ELR (cell line): ENCODE measurements around the gene PATJ.
A peak's percentile ranks its signal among the peaks of the same experiment; 100 is the strongest.
"Not testable (repeated sequence)": the region's sequence is repeated elsewhere in the genome, so short reads cannot be mapped to it uniquely, and the experiment has no call there.

Experiments
- DNase-seq: peaks from one replicate; pipeline ENCODE4 v3.0.0-alpha.2; 2015; ENCODE audit warnings: low read depth

PATJ gene, protein sequence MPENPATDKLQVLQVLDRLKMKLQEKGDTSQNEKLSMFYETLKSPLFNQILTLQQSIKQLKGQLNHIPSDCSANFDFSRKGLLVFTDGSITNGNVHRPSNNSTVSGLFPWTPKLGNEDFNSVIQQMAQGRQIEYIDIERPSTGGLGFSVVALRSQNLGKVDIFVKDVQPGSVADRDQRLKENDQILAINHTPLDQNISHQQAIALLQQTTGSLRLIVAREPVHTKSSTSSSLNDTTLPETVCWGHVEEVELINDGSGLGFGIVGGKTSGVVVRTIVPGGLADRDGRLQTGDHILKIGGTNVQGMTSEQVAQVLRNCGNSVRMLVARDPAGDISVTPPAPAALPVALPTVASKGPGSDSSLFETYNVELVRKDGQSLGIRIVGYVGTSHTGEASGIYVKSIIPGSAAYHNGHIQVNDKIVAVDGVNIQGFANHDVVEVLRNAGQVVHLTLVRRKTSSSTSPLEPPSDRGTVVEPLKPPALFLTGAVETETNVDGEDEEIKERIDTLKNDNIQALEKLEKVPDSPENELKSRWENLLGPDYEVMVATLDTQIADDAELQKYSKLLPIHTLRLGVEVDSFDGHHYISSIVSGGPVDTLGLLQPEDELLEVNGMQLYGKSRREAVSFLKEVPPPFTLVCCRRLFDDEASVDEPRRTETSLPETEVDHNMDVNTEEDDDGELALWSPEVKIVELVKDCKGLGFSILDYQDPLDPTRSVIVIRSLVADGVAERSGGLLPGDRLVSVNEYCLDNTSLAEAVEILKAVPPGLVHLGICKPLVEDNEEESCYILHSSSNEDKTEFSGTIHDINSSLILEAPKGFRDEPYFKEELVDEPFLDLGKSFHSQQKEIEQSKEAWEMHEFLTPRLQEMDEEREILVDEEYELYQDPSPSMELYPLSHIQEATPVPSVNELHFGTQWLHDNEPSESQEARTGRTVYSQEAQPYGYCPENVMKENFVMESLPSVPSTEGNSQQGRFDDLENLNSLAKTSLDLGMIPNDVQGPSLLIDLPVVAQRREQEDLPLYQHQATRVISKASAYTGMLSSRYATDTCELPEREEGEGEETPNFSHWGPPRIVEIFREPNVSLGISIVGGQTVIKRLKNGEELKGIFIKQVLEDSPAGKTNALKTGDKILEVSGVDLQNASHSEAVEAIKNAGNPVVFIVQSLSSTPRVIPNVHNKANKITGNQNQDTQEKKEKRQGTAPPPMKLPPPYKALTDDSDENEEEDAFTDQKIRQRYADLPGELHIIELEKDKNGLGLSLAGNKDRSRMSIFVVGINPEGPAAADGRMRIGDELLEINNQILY (N-terminal part only)

DNA sequence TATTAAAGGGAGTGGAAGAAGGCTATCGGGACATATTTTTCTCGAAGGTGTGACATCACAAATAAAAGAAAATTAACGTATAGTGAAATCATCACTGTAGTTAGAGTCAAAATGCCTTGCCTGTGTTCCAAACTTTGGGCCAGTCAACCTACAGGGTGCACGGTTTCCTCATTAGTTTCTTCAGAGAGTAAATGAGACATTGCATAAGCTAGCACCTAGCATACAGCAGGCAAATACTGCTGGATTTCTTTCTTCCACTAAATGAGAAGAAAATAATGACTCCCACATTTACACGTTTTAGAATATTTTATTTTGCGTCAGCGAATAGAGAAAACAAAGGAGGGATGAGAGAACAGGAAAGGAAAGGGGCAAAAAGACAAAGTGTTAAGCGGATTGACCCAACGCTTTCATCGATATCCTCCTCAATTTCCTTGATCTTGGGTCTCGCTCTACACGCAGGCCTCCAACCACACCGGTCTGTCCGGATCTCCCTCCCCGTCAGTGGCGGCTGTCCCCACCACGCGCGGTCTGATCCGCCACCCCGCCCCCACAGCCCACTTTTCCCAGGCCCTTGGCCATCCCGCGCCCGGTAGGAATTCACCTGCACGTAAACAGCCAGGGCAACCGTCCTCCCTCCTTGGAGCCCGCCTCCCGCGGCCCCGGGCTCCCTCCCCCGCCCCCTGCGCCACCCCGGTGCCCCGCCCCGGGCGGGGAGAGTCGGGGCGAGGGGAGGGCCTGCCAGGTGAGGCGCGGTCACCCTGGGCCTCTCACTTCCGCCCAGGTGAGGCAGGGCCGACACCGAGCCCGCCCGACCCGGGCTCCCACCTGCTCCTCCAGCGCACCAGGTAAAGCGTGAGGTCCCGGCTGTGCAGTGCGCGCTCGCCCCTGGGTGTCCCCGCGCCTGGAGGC, at the start of gene PATJ:
Gene PATJ, plus strand, starts transcription at position 770 of the 909 bp plus-strand sequence. CDS start 20,413 bp downstream, outside the sequence.
- DNase-seq: peak; percentile 25

DNA sequence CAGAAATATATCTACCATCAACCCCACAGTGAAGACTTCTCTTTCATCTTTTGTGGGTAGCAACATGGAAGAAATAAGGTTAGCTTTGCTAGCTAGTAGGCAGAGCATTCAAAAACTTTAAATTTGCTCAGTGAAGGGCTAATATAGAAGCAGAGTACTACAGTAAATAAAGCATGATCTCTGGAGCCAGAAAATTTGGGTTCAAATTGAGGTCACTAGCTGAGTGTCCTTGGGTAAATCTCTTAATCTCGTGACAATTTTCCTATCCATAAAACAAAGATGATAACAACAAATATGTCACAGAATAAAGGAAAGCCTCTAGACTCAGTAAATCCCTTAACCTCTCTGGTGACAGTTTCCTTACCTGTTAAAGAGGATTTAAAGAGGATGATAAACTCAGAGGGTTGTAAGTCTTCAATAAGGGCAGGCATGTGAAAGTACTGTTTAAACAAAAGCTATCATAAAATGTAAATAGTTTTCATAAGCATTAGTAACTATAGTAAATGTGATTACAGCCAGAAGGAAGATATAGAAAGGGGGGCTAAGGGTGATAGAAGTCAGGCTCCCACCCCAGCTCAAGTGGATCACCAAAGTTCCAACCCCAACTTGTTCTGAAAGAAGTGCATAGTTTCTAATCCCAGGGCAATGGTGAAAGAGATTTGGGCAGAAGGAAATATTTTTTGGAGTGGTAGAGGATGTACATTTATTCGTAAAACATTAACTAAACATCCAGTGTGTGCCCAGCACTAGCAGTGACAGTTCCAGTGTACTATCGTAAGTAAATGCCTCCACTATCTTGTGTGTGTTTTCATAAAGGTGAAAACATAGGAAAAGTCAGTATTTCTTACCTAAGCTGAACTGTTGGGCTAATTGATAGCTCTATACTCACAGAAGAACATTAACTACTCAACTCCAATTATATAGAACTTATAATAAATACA, 42.1 kb upstream of the PATJ start:
- no peak for DNase-seq

DNA sequence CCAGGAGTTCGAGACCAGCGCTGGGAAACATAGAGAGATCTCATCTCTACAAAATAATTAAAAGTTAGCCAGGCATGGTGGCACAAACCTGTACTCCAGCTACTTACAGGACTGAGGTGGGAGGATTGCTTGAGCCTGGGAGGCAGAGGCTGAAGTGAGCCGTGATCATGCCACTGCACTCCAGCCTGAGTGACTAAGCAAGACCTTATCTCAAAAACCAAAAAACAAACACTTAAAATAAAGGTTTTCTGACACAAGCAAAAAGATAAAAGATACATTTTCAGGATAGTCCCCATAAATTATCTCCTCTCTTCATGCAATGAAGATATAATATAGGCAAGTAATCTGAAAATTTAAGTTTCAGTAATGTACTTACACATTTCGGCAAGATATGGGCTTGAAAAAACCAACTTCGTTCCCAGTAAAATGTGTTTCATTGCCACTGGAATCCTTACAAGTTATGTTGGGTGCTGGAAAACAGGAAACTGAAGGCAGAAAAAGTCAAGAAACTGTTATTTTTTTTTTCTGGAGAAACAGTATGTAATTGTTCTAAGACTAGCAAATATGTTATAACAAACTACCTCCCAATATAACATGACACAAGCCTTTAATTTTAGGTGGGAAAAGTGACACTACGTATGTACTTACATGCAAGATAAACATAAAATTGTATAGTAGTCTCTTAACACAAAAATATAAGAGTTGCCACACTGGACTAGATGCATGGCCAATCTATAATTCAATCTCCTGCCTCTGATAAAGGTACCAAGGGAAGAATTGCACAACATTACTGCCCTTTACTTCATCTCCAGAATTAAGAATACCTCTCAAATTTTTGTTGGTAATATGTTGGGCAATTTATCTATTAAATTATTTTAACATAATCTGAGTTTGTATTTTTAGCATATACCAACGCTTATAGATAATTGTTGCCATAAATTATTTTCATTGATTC, 33.0 kb upstream of the PATJ start:
- no peak for DNase-seq

DNA sequence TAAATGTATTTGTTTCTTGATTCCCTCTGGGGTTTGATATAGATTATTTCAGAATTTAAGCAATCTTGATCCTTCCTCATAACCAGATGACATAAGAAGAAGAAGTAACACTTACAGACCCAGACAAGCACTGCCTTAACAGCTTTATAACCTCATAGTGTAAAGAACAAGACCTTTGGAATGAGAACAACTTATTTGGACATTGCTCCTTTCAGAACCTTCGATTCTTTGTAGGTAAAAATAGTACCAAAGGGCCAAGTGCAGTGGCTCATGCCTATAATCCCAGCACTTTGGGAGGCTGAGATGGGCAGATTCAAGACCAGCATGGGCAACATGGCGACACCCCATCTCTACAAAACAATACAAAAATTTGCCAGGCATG, 32.4 kb upstream of the PATJ start:
- DNase-seq: no peak

DNA sequence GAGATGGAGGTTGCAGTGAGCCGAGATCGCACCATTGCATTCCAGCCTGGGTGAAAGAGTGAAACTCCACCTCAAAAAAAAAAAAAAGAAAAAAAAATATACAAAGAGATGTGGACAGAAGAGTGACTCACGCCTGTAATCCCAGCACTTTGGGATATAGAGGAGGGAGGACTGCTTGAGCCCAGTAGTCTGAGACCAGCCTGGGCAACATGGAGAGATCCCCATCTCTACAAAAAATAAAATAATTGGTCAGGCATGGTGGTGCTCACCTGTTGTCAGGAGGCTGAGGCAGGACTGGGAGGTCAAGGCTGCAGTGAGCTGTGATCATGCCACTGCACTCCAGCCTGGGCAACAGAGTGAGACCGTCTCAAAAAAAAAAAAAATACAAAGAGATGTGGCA, 31.0 kb upstream of the PATJ start:
- DNase-seq: peak; percentile 49

DNA sequence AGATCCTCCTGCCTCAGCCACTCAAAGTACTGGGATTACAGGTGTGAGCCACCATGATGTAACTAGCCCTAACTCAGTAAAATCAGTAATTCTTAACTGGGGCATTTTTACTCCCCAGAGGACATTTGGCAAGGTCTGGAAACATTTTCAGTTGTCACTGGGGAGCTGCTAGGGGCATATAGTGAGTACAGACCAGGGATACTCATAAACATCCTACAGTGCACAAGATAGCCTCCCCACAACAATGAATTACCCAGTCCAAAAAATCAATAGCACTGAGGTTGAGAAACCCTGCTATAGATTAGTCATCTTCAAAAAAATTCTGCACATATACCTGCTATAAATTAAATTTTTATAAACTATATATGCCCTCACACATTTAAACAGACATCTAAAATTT, 30.3 kb upstream of the PATJ start:
- DNase-seq: no peak

DNA sequence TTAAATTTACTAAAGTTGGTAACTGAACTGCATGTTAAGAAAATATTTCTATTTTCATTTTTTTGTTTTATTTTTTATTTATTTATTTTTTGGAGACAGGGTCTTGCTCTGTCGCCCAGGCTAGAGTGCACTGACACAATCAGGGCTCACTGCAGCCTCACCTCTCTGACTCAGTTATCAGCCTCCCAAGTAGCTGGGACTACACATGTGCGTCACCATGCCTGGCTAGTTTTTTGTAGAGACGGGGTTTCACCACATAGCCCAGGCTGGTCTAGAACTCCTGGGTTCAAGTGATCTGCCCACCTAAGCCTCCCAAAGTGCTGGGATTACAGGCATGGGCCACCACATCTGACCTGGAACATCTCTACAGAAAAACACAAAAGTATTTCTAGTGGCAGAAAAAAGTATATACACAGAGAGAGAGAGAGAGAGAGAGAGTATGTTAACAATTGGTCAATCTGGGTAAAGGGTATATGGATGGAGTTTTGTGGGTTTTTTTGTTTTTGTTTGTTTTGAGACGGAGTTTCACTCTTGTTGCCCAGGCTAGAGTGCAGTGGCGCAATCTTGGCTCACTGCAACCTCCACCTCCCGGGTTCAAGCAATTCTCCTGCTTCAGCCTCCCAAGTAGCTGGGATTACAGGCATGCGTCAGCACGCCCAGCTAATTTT, 23.1 kb upstream of the PATJ start:
- DNase-seq: not testable (repeated sequence)

DNA sequence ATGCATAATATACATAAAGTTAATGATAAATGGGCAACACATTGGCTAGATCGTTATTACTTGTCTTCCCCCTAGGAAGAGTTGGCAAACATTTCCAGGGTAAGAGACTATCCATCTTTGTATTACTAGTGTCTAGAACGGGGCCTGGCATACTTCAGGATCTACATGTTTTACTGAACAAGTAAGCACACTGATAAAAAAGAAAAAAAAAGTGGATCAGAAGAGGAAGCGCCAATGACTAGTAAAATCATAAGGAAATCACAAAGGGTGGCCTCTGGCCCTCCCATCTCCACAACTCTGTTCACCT, 17.8 kb upstream of the PATJ start:
- peak; percentile 26 for DNase-seq

DNA sequence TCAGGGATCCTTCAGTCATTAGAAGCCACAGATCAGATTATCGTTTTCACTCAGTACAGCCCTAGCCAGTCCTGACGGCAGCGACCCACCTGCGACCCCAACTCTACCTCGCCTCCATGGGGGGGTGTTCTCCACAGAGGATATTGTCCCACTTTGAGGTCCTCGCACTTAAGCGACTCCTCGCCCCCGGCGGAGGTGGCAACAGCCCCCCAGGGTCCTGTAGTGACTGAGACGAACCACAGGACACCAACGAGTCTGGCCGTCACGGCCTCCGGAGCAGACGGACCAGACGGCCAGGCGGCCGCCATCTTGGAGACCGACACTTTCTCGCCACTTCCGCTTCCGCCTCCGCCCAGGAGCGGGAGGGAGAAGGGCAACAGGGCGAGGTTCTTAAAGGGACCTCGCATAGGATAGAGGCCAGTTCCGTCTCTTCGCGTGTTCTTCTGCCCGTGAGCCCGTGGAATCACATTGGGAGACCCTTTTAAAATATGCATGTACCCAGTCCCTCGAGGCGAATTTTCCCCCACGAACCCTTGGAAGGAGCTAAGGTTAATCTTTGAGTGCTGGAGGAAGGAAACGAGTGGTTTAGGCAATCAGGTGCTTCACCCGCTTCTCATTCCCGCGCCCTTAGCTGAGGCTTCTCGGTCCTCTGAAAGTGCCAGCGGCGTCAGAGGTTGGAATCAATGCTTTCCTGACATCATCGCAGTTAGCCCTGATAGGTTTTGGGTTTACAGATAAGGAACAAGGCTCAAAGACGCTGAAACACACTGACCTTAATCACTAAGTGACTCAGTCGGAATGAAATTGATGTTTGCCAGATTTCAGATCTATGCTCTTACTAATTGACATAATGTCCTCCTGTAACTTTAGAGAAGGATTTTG, 17.2 kb upstream of the PATJ start, which contains the start of gene TM2D1:
Gene TM2D1, minus strand, starts transcription at position 329 of the 882 bp plus-strand sequence. Its CDS starts 21 bp downstream, at position 308.
- peak; percentile 91 for DNase-seq

DNA sequence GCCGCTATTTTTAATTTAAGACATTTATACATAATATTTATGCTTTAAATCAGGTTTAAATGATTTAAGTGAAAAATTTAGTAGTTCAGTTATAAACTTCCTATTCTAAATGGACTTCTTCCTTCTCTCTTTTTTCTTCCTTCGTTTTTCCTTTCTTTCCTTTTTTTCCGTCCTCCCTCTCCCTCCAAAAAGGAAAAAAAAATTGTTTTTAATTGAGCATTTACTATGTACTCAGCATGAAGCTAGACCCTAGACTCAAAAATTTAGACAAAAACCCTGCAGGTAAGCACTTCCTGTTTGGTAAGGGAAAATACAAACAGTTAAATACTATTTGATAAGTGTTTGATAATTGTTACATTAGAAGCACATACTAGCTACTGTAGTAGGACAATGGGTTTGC, 14.7 kb upstream of the PATJ start:
- DNase-seq: no peak

DNA sequence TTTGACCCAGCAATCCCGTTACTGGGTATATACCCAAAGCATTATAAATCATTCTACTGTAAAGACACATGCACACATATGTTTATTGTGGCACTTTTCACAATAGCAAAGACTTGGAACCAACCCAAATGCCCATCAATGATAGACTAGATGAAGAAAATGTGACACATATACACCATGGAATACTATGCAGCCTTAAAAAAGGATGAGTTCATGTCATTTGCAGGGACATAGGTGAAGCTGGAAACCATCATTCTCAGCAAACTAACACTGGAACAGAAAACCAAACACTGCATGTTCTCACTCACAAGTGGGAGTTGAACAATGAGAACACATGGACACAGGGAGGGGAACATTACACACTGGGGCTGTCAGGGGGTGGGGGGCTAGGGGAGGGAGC, 11.6 kb upstream of the PATJ start:
- DNase-seq: not testable (repeated sequence)

DNA sequence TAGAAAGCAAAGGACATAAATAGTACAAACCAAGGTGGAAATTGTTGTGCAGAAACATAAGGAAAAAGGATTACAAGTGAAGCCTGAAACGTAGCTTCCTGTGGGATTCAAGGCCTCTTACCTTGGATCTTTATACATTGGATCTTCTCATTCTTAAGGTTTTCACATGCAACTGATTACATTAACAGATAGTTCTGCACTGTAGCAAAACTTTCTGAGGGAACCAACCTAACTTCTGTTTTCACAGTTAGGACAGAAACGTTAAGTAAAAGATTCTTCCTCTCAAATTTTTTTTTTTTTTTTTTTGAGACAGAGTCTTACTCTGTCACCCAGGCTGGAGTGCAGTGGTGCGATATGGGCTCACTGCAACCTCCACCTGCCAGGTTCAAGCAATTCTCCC, 9.6 kb upstream of the PATJ start:
- DNase-seq: no peak

DNA sequence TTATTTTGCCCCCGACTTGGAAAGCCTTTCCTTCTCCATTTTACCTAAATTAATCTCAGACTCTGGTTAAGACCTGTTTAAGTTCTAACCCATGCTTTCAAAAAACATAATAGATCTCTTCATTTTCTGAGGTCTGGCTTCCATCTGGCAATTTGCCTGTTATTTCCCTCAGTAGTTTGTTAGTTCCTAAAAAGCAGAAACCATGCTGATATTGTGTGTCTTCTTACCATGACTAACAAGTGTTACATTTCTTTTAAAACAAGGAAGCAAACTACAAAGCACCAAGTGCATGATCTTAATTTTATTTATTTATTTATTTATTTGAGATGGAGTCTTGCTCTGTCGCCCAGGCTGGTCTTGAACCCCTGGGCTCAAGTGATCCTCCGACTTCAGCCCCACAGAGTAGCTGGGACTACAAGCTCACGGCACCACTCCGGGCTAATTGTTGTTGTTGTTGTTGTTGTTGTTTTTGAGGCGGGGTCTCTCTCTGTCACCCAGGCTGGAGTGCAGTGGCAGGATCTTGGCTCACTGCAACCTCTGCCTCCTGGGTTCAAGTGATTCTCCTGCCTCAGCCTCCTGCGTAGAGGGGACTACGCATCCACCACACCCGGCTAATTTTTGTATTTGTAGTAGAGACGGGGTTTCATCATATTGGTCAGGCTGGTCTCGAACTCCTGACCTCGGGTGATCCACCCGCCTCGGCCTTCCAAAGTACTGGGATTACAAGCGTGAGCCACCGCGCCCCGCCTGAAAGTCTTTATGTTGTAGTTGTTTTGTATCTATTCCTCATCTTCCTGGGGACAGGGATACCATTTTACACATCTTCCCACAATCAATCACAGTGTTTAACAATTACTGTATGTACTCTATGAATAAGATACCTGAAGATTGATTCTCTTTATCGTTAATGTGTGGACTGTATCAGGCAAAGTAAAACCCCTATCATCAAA, 1.3 kb upstream of the PATJ start:
- no peak for DNase-seq

DNA sequence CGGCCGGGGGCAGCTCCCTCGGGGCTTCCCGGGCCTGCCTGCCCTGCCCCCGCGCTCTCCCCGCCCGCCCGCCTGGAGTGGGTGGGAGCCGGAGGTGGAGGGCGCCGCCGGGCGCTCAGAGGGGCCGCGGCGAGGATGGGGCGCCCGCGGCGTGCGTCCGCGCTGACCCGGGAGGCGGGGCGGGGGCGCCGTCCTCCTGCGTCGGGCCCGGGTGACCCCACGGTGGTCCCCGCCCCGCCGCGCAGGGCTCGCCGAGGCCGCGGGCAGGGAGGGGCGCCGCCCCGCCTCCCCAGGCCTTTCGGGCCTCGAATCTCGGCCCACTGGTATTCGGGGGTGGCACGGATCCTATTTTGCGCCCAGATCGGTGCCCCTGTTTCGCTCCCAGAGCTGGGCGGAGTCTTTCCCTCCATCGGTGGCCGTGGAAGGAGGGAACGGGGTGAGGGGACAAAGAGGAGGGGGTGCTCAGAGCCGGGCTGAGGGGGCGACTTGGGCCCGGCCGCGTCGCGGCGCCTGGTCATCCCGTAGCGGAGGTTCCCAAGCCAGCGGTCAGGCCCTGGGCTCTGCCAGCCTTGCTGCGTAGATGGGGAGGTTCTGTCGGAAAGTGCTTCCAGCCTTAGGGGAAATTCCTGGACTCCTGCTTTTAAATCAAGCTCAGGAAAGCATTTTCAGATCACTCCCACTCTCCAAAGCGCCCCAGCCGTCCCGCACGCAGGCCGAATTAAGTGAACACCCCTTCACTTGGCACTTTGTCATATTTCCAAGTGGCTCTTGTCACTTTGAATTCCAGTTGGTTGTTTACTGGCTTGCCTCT, 545 bp downstream of the PATJ start:
- peak; percentile 47 for DNase-seq

DNA sequence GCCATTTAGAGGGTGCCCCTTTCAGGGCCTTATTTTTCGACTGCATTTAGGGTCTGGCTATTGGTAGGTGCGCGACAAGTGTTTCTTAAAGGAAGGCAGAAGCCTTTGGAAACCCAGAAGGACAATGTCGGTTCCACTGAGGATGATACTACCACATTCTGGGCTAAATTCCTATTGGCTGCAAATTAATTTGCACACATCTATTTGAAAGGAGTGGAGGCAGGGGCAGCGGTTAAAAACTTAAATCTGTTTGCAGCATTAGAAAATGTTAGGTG, 1.1 kb downstream of the PATJ start:
- no peak for DNase-seq
